ENCODE results near the gene DNAJC27.

DNAJC27 gene

GRCh38 chr2:24919037-24919505 is 52.7 kb downstream of the DNAJC27 start:
- peak overlapping the region; percentile 51 for H3K4me3 ChIP-seq (ENCODE audit: low read depth, low read length)
- no peak for TF ChIP-seq CTCF (IDR thresholded peaks at IDR 0.05; ENCODE audit: low read depth, low read length)
- DNase-seq (ENCODE audit: low read depth, low spot score), result no peak
- in situ Hi-C loops (cut with HindIII; ENCODE audit: low sequenced_read_pairs), result no loop called here

GRCh38 chr2:24918326-24919036 is 53.3 kb downstream of the DNAJC27 start:
- TF ChIP-seq CTCF (IDR thresholded peaks at IDR 0.05; ENCODE audit: low read depth, low read length), result no peak
- no peak for DNase-seq (ENCODE audit: low read depth, low spot score)
- H3K4me3 ChIP-seq (ENCODE audit: low read depth, low read length), result no peak overlapping the region
- in situ Hi-C loops (cut with HindIII; ENCODE audit: low sequenced_read_pairs), result no loop called here

GRCh38 chr2:24917731-24918325 is 53.9 kb downstream of the DNAJC27 start:
- DNase-seq (ENCODE audit: low read depth, low spot score), result no peak
- in situ Hi-C loops (cut with HindIII; ENCODE audit: low sequenced_read_pairs), result no loop called here
- H3K4me3 ChIP-seq (ENCODE audit: low read depth, low read length), result no peak overlapping the region
- TF ChIP-seq CTCF (IDR thresholded peaks at IDR 0.05; ENCODE audit: low read depth, low read length), result no peak

- no peak overlapping the region for H3K4me3 ChIP-seq (ENCODE audit: low read depth, low read length)
- in situ Hi-C loops (cut with HindIII; ENCODE audit: low sequenced_read_pairs), result no loop called here
- DNase-seq (ENCODE audit: low read depth, low spot score), result no peak
- no peak for TF ChIP-seq CTCF (IDR thresholded peaks at IDR 0.05; ENCODE audit: low read depth, low read length)
Observed at GRCh38 chr2:24917086-24917485, 54.7 kb downstream of the DNAJC27 start.

GRCh38 chr2:24915796-24916195 is 56.0 kb downstream of the DNAJC27 start:
- no peak for TF ChIP-seq CTCF (IDR thresholded peaks at IDR 0.05; ENCODE audit: low read depth, low read length)
- no peak overlapping the region for H3K4me3 ChIP-seq (ENCODE audit: low read depth, low read length)
- in situ Hi-C loops (cut with HindIII; ENCODE audit: low sequenced_read_pairs), result no loop called here
- DNase-seq (ENCODE audit: low read depth, low spot score), result no peak

DNA sequence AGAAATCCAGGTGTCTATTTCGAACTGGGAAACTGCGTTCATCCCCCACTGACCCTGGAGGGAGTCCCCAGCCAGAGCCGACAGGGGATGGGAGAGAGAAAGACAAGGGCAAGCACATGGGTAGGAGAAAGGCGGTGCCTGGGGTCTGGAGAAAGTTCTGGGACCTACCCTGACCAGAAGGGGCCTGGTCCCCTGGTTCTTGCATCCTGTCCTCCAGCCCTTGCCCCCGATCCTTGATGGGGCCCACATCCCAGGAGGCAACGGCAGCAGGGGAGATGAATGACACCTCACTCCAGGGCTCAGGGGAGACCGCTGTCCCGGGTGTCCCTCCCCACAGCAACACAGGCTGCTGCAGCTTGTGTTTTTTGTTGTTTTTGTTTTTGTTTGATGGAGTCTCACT is 56.6 kb downstream of the DNAJC27 start:
- TF ChIP-seq CTCF (IDR thresholded peaks at IDR 0.05; ENCODE audit: low read depth, low read length), result no peak
- no peak overlapping the region for H3K4me3 ChIP-seq (ENCODE audit: low read depth, low read length)
- in situ Hi-C loops (cut with HindIII; ENCODE audit: low sequenced_read_pairs), result no loop called here
- no peak for DNase-seq (ENCODE audit: low read depth, low spot score)

Measured in astrocyte of the spinal cord (primary cell).